T-helper 2 cell treated with Interferon-gamma antibody and Interleukin-4, amounts not matched to agents 100 ng/mL and 5 ng/mL, for 36 hours (primary cell): ENCODE data around the gene BRD3OS. TPM values are rescaled to one million over a fixed set of nuclear protein-coding genes. Genes with fewer than 3 reads are reported as not detected.

Source experiments
- intact Hi-C: fragments of 100-400 bp; cut with micrococcal nuclease; formaldehyde crosslinking; loops from one replicate; pipeline ENCODE4 v1.15.1; 2023
- total RNA-seq: library from RNA; stranded (reverse); gene quantifications from 2 replicates; pipeline ENCODE4 v1.2.3, GENCODE V29; 2022

BRD3OS gene
- total RNA-seq, 1 donor from 2014 or later: 12.2 TPM

- intact Hi-C loops: no loop called here
These were observed 7.4 kb downstream of the BRD3OS start for GRCh38 chr9:134032456-134033222.

GRCh38 chr9:134033516-134034214, 8.4 kb downstream of the BRD3OS start:
- intact Hi-C loops: no loop called here

GRCh38 chr9:134034215-134035040, 9.1 kb downstream of the BRD3OS start:
- intact Hi-C loops: no loop called here

- intact Hi-C loops: no loop called here
These were observed 10.1 kb downstream of the BRD3OS start for GRCh38 chr9:134035041-134036039.

- intact Hi-C loops: no loop called here
These were observed 10.8 kb downstream of the BRD3OS start for GRCh38 chr9:134036130-134036529.

GRCh38 chr9:134037641-134038040, 12.4 kb downstream of the BRD3OS start:
- intact Hi-C loops: no loop called here

- intact Hi-C loops: no loop called here
These were observed 14.3 kb downstream of the BRD3OS start for GRCh38 chr9:134039386-134040175.

GRCh38 chr9:134040176-134040565, 14.9 kb downstream of the BRD3OS start:
- intact Hi-C loops: no loop called here

GRCh38 chr9:134040781-134041648, 15.7 kb downstream of the BRD3OS start:
- intact Hi-C loops: no loop called here

- intact Hi-C loops: no loop called here
These were observed 16.3 kb downstream of the BRD3OS start for GRCh38 chr9:134041649-134041962.

GRCh38 chr9:134043531-134043988, 18.3 kb downstream of the BRD3OS start:
- intact Hi-C loops: no loop called here

- intact Hi-C loops: no loop called here
These were observed 19.7 kb downstream of the BRD3OS start for GRCh38 chr9:134044944-134045343.

- intact Hi-C loops: no loop called here
These were observed 20.7 kb downstream of the BRD3OS start for GRCh38 chr9:134045841-134046544.

- intact Hi-C loops: no loop called here
These were observed 21.8 kb downstream of the BRD3OS start for GRCh38 chr9:134046894-134047681.

- intact Hi-C loops: no loop called here
These were observed 22.7 kb downstream of the BRD3OS start for GRCh38 chr9:134047868-134048581.

- intact Hi-C loops: no loop called here
These were observed 23.3 kb downstream of the BRD3OS start for GRCh38 chr9:134048582-134048968.

GRCh38 chr9:134049236-134049635, 24.0 kb downstream of the BRD3OS start:
- intact Hi-C loops: no loop called here
